ENCODE measurements around the gene MED9.

Gene MED9

DNA sequence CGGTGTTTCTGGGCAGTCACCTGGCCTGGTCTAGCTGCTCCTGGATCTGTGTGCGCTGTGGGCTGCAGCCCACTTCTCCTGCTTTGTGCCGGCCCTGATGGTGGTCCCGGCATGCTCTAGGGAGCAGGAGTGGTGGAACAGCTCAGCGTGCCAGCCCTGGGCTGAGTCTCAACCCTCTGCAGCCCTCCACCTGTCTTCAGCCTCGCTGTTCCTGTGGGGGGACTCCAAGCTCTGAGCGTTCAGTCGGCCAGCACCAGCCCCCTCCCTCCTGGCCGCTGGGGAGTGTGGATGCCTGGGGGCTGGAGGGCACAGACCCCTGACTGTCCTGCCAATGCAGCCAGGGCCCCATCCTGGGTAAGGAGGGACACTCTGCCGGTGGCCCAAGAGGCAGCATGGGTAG, 43.1 kb downstream of the MED9 start:
- DNase-seq, result no peak

DNA sequence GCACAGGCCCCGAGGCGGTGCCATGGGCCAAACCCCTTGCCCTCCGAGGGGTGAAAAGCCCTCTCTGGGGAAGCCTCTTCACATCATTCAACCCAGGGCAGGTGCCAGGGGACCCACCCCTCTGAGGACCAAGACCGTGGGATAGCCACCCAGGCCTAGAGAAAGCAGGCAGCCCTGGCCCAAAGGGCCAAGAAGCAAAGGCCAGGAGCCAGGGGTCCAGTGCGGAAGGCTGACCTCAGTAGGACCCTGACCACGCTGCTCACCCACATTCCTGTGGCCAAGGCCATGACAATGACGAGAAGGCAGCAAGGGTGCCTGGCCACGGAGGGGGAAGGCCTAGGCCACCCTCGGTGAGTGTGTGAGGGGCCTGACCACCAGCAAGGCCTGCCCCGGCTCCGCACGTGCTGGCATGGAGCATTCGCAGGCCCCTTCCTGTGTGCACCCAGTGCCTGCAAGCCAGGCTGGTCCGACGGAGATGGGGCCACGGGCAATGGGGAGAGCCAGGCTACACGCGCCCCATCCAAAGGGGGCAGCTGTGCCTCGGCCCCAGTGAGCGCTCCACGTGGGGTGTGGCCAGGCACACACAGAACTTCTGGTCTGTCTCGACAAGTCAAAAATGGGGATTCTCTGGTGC, 43.9 kb downstream of the MED9 start:
- no peak for DNase-seq

DNA sequence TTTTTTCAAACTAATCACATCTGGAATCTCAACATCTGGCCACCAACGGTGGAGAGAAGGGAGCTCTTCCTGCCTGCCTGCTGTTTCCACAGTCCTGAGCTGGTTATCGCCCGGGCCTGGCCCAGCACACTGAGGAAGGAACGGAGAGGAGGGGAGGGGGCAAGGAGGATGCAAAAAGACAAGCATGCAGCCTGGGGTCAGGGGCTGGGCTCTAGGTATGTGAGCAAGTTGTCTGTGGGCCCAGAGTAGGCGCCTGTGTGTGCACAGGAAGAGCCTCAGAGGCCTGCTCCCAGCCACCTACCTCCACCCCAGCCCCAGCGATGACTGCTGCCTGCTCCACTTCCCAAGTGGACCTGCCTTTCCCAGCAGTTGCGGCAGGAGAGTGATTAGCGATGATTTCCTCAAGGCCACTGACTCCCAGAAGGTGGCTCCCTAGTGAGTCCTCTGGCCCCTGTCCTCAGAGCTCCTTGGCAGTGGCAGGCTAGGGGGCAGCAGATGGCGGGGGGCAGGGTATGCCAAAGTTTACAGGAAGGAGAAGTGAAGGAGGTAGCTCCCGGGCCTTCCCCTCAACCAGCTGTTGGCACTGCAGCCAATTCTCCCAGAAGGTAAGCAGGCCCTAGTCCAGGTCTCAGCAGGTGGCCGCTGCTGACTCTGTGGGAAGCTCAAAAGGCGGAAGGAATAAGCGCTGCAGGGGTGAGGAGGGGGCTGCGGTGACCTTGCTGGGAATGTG, 46.4 kb downstream of the MED9 start:
- no peak for DNase-seq

DNA sequence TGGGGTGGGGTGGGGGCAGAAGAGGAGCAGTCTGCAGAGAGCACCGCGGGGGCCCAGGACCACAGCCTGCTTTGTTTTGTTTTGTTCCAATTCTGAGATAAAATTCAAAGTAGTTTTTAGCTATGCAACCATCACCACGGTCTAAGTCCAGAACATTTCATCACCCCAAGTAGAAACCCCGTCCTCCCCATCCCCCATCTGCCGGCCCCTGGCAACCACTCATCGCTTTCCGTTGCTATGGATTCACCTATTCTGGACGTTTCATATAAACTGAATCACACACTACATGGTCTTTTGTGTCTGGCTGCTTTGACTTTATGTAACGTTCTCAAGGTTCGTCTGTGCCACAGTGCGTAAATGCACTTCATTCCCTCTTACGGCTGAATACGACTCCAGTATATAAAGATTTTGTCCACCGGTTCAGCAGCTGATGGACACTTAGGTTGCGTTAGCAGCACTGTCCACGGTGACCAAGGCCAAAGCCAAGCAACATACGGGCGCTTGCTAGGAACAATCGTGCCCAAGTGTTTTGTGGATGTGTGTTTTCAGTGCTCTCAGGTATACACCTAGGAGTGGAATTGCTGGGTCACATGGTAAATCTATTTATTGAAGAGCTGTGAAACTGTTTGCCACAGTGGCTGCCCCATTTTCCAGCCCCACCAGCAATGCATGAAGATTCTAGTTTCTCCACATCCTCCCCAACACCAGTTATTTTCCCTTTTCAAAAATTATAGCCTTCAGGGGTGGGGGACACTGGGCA, 47.1 kb downstream of the MED9 start:
- no peak for DNase-seq

DNA sequence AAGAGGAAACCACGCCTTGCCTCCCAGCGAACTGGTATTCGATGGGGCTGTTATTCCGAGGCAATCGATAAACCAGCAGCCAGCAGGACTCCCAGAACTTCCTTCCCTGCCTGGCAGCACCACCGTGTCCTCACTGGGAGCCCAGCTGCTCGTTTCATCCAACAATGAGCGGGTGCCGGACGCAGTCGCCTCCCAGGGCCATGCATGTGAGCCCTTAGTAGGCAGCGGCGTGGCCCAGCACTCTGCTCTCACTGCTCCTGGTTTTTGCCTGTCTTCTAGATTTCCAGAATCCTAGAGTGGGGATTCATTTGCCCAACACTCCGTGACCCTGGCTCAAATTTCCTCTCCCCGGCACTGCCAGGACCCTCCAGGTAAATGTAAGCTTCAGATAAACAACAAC, 48.5 kb downstream of the MED9 start:
- DNase-seq, result no peak

DNA sequence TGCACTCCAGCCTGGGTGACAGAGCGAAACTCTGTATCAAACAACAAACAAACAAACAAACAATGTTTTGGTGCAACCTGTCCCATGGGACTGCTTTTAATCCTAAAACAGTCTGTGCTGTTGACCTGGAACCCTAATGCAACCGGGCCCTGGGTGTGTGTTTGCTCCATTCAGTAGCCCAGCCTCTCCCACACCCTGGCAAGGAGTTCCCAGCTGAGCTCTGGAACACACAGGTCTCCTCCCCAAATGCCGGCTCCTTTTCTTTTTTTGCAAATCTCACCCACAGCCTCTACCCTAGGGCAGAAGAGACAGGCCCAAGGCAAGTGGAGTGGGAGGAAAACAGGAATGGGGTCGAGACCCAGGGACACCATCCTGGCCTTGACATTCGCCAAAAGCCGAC, 49.2 kb downstream of the MED9 start:
- no peak for DNase-seq

DNA sequence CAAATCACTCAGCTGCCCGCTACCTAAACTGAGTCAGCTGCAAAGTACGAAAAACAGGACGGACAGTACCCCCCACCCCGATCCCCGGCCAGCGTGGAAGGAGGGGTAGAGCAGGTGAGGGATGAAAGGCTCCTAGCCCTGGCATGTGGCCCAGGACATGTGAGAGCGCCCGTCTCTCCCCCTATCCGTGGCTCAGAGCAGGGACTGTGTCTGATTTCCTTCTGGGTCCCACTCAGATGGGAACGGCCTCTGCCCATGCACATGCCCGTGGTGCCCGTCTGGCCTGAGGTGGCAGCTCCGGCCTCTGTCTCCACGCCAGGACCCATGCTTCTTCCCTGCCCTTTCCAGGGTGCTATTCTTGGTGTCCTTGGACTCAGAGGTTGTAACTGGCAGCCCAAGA, 49.6 kb downstream of the MED9 start:
- DNase-seq, result no peak

DNA sequence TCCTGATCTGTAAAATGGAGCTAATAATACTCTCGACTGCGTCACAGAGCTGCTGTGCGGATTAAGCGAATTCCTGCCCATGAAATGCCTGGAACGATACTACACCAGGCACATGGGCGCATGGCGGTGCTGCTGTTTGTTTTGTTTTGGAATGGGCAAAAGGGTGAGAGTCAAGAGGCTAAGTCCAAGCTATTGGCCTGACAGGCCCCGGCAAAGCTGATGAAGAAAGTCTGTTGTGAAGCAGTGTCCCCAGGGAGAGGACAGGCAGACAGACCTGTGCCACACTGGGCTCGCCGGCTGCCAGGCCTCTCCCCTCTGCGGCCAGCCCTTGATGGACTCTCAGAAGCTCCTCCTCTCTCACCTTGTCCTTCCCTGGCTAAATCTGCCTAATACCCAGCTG, 50.7 kb downstream of the MED9 start:
- DNase-seq, result no peak

DNA sequence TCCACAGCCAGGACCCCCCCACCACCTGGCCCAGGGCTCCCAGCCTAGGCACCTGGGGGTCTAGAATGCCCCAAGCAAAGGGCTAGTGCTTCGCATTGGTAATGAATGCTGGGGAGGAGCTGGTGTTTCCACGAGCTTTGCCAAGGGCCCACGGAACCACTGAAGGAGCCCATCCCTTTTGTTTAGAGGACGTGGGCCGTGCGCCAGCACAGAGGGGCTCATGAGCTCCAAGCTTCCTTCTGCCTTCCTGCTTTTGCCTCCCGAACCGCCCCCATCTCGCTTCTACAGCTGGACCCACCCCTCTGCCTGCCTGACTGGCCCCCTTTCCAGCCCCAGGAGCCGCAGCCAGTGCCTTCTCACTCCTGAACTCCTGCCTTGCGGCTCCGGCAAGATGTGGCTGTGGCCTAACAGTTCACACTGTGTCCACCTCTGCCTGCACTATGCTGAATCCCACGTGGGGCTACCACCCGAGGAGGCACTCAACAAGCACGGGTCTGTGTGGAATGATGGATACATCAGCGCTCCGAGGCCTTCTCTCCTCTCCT, 51.2 kb downstream of the MED9 start:
- no peak for DNase-seq

DNA sequence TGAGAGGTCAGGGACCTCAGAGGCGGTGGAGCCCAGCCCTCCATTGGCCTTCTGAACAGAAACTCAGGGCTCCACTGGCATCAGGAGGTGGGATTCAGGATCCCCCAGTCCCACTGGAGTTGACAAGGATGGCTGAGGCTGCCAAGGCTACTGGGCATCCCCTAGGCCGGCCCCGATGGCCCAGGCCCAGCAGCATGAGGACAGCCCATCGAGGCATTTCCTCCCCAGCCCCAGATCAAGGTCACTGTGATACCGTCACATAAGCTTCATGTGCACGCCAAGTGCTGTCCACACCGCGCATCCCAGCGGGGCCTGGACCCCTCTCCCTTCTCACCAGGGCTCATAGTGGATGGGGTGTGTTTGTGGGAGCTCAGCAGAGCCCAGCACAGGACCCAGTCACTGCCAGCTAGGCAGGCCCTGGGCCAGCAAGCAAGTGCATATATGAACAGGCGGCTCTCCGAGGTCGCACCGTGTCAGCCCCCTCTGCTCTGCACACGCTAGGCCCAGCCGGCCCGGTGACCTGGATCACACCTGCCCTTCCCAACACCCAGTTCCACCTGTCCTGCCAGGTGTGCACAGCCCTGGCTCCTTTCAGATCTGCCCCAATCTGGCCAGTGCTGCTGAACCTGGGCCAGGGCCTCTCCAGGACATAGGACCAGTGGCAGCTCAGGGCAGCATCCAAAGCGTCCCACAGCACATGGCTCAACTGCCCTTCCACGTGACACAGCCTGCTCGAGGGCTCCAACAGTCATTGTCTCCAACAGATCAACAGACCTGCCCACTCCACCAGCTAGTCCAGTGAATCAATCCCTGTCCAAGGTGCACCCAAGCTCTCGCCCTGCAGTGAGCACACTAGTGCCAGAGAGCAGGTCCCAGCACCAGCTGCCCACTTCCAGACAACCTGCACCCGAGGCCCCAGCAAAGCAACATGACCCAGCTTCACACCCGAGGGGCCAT, 52.2 kb downstream of the MED9 start:
- no peak for DNase-seq

DNA sequence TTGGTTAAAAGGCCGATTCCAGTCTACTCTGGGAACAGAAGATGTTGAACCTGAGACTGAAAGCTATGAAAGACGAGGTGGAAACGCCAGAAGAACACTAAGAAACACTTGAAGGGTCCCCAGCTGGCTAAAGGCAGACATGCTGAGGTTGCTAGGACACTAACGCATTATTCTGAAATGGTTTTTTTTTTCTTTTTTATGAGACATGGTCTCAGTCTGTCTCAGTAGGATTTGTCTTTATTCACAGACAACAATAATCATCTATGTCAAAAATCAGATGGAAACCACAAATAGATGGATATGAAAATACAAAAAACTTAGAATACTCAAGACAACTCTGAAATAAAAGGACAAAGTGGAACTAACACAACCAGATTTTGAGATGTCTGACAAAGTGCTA, 54.4 kb downstream of the MED9 start:
- no peak for DNase-seq

DNA sequence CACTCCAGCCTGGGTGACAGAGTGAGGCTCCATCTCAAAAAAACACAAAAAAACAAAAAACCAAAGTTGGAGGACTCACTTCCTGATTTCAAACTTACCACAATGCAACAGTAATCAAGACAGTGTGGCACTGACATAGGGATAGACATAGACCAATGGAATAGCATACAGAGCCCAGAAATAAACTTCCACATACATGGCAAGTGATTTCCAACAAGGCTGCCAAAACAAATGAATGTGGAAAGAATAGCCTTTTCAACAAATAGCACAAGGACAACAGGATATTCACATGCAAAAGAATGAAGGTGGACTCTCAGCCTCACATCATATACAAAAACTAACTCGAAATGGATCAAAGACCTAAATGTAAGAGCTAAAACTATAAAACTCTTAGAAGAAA, 56.2 kb downstream of the MED9 start:
- no peak for DNase-seq

DNA sequence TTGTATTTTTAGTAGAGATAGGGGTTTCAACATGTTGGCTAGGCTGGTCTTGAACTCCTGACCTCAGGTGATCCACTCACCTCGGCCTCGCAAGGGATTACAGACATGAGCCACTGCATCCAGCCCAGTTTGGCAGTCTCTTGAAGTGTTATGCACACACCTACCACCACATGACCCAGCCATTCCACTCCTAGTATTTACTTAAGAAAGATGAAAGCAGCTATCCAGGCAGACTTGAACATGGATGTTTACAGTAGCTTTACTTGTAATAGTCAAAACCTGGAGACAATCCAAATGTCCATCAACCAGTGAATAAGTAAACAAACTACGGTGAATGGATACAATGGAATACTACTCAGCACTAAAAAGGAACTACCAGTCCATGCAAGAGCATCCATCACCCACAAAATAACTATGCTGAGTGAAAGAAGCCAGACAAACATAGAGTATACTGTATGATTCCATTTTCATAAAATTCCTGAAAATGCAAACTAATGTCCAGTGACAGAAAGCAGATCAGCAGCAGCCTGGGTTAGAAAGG, 57.2 kb downstream of the MED9 start:
- DNase-seq, result no peak

DNA sequence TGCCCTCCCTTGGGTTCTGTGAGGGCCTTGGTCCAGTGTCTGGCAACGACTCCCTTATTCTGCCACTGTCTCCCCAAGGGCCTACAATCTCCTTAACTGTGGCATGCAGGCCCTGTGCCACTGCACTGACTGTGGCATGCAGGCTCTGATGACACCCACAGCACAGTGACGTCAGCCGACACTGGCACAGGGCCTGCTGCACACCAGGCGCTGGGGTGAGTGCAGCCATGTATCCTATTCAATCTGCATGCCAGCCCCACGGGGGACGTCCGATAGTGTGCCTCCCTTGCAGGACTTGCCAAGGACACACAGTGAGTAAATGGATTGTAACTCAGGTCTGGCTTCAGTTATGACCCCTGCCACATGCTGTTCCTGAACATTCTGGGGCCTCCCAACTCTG, 59.2 kb downstream of the MED9 start:
- DNase-seq, result no peak

DNA sequence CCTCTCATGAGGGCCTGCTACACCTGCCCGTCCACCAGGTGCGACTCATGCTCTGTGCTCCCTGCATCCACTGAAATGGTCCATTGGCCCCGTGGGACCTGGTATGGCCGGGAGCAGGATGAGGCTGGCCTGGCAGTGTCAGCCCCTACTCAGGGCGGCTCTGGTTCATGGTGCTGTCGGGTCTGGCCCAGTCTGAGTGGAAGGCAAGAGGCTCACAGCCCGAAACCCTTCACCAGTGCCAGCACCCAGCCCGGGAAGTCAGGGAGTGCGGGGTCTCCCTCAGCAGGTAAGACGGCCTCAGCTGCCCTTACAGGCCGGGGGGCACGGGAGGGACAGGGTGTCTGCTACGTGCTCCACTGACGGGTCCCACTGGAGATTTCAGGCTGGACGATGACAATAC, 59.9 kb downstream of the MED9 start:
- DNase-seq, result no peak

DNA sequence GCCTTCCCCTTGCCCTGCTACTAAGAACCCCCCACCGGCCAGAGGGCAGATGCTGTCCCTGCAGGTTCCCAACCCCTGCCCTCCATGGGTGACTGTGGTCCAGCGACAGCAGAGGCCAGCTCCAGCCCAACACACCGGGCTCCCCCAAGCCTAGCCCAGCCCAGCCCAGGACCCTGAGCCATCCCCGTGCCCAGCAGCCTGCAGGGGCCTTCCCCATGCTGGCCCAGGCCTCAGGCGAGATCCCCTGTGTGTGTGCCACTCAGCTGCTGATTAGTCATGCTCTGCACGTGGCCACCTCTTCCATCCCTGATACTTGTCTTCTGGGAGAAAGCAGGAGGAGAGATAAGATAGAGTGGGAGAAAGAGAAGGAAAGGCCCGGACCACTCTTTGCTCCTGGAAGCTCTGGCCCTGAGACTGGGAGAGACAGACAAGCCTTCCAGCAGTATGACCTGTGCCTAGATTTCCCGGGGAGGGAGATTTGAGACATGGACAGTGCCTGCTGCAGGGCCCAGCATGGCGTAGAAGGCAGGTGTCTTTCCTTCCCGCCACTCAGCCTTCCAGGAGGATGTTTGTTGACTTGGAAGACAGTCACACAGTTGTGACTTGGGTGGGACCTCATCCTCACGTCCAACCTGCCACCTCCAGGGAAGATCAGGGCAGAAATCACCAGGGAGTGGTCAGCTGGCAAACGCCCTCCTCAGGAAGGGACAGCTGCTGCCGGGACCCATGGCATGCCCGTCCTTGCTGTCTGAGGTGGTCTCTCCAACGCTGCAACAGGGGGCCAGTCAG, 60.7 kb downstream of the MED9 start:
- DNase-seq, result no peak

DNA sequence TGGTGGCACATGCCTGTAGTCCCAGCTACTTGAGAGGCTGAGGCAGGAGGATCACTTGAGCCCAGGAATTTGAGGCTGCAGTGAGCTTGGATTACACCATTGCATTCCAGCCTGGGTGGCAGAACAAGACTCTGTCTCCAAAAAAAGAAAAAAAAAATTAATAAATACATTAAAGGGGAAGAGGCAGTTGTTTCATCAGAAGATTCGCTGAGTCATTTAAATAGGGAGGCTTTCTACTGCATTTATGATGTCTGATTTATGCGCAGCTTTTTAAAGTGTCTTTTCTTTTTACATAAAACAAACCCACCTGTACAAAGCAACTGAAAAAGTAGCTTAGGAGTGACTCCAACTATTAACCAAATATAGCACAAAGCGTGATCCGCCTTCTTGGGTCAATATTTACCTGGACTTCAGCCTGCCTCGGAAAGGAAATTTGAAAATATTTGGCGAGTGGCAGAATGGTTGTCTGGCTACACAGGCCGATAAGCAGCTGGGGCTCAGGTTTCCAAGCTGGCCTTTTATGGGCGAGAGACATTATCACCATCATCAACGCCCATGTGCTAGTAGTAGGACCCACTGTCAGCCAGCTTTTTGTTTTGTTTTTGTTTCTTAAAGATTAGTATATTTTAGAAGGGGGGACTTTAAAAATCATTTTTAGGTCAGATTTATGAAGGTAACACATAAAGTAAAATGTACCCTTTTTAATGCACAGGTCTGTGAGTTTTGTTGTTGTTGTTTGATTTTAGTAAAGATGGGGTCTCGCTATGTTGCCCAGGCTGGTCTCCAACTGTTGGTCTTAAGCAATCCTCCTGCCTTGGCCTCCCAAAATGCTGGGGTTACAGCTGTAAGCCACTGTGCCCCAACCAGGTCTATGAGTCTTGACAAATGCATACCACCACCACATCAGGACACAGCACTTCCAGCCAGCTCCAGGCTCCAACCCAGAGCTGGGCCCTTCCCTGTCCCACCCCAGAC, 61.9 kb downstream of the MED9 start:
- no peak for DNase-seq

DNA sequence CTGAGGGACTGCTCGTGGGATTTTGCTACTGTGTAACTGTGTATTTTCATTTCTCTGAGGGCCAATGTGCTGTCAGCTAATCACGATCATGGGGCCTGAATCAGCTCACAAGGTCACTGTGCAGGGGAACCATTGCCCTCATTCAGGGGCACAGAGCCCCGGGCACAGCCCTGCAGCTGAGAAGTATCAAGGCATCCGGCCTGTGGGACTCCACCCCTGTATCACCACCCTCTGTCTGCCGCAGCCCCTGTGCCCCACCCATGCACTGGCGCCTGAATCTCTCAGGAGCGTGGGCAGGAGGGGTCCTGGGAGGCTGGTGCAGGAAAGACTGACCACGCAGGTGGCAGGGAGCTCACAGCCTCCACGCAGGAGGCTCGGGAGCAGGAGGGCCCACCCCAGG, 62.8 kb downstream of the MED9 start:
- no peak for DNase-seq

DNA sequence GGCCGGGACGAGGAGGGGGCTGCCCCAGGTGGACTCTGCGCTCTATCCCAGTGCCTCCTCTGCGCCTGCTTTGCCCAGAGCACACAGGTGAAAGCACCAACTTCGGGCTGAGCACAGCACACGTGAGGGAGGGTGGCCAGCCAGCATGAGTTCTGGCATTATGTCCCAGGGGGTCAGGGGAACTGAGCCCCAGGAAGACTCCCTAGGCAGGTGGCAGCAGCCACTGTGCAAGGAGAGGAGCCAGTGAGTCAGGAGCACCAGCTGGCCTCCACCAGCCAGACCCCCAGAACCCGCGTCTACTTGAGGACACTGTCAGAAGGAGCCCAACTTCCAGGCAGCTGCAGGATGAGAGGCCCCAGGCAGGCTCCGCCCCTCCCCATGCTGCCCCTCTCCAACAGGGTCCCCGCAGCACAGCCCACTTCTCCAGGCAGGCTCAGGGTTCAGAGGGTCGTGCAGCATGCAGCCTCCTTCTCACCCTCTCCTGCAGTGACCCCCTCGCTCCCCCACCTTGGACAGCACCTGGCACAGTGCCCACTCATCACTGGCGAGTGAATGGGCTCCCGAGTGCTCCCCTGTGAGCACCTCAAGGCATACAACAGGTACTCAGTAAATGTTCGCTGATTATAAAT, 63.6 kb downstream of the MED9 start:
- DNase-seq, result no peak

Data from KG1 (cell line).